Neural progenitor cell (in vitro differentiated cells): ENCODE data around the gene LAG3.

ENCODE experiments used
- CTCF ChIP-seq: fragments of 200-600 bp; sonication (generic); IDR thresholded peaks from 2 replicates; pipeline ENCODE4 v1.5.1; 2017; ENCODE audit warnings: antibody characterized with exemption, mild to moderate bottlenecking
- EZH2 ChIP-seq: fragments of 200-600 bp; sonication (generic); IDR thresholded peaks from 2 replicates; pipeline ENCODE4 v1.6.1; 2017; ENCODE audit warnings: antibody characterized with exemption, mild to moderate bottlenecking, moderate library complexity

DNA sequence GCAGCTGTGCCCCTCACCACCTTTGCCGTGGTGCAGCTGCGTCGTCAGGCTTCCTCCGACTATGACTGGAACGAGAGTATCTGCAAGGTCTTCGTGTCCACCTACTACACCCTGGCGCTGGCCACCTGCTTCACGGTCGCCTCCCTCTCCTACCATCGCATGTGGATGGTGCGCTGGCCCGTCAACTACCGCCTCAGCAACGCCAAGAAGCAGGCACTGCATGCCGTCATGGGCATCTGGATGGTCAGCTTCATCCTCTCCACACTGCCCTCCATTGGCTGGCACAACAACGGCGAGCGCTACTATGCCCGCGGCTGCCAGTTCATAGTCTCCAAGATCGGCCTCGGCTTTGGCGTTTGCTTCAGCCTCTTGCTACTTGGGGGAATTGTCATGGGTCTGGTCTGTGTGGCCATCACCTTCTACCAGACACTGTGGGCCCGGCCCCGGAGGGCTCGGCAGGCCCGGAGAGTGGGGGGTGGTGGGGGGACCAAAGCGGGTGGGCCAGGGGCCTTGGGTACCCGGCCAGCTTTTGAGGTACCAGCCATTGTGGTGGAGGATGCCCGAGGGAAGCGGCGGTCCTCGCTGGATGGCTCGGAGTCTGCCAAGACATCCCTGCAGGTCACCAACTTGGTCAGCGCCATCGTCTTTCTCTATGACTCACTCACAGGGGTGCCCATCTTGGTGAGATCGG lies 51.9 kb downstream of the LAG3 start:
- TF ChIP-seq EZH2: no peak
- no peak for TF ChIP-seq CTCF
